HEK293 (cell line): ENCODE data around the gene DNAI1.

ENCODE experiments used
- CTCF ChIA-PET: fragments of 350-600 bp; formaldehyde crosslinking; extraction: SDS; loops from one replicate; lab custom pipeline; 2021; ENCODE audit warnings: antibody characterized with exemption; lab: Yijun Ruan, JAX
- POLR2A ChIA-PET: fragments of 300-600 bp; formaldehyde crosslinking; extraction: SDS; loops from one replicate; lab custom pipeline; 2020; ENCODE audit warnings: antibody characterized with exemption, inconsistent platforms; lab: Yijun Ruan, JAX
- H3K27ac ChIP-seq: fragments of 200-500 bp; sonication (Bioruptor generic); 2 replicates; pipeline ENCODE4 v1.5.1; 2014; ENCODE audit warnings: low read depth, low read length, control low read depth, inconsistent platforms; ENCODE audit errors: extremely low read depth
- H3K36me3 ChIP-seq, 2 experiments: fragments of 200-500 bp in 1 of 2; sonication (Bioruptor generic) in 1 of 2; 1 replicate in 1 of 2; 2 replicates in 1 of 2; pipeline ENCODE4 v1.5.1; 2014 to 2017; ENCODE audit warnings: inconsistent platforms in 2 of 2, low read length in 2 of 2; ENCODE audit not compliant: control insufficient read depth in 2 of 2, insufficient read depth in 1 of 2
- H3K4me1 ChIP-seq: fragments of 200-500 bp; sonication (Bioruptor generic); 2 replicates; pipeline ENCODE4 v1.5.1; 2014; ENCODE audit warnings: mild to moderate bottlenecking, low read length, inconsistent platforms; ENCODE audit not compliant: control insufficient read depth, insufficient read depth
- H3K4me3 ChIP-seq: 2 replicates; pipeline ENCODE4 v1.5.1; 2011; ENCODE audit warnings: low read depth, mild to moderate bottlenecking, control low read depth, low read length, moderate library complexity
- H3K9me3 ChIP-seq: fragments of 200-500 bp; sonication (Bioruptor generic); 2 replicates; pipeline ENCODE4 v1.5.1; 2014; ENCODE audit warnings: low read depth, low read length, inconsistent platforms; ENCODE audit not compliant: control insufficient read depth, insufficient read depth
- BCL11A ChIP-seq: fragments of 450-650 bp; formaldehyde crosslinking; IDR thresholded peaks from 2 replicates; pipeline ENCODE4 v1.5.1; 2016; ENCODE audit warnings: low read depth, missing biosample characterization, missing genetic modification characterization
- BCL6B ChIP-seq: fragments of 450-650 bp; formaldehyde crosslinking; IDR thresholded peaks from 2 replicates; pipeline ENCODE4 v1.5.1; 2017; ENCODE audit warnings: missing biosample characterization, missing genetic modification characterization
- HOXC10 ChIP-seq: sonication (generic); formaldehyde crosslinking; IDR thresholded peaks from 2 replicates; pipeline ENCODE4 v1.8.1; 2023; ENCODE audit warnings: mild to moderate bottlenecking, missing genetic modification reagents
- MYNN ChIP-seq: fragments of 450-650 bp; formaldehyde crosslinking; IDR thresholded peaks from 2 replicates; pipeline ENCODE4 v1.5.1; 2016; ENCODE audit warnings: missing biosample characterization, missing genetic modification characterization, borderline replicate concordance
- PRDM6 ChIP-seq: fragments of 450-650 bp; formaldehyde crosslinking; IDR thresholded peaks from 2 replicates; pipeline ENCODE4 v1.5.1; 2017; ENCODE audit warnings: missing biosample characterization, missing genetic modification characterization
- WT1 ChIP-seq: fragments of 450-650 bp; formaldehyde crosslinking; IDR thresholded peaks from 2 replicates; pipeline ENCODE4 v1.5.1; 2016; ENCODE audit warnings: missing biosample characterization, missing genetic modification characterization
- ZBTB44 ChIP-seq: fragments of 450-650 bp; IDR thresholded peaks from 2 replicates; pipeline ENCODE4 v1.5.1; 2018; ENCODE audit warnings: missing biosample characterization, mild to moderate bottlenecking, missing genetic modification characterization
- ZNF132 ChIP-seq: fragments of 450-650 bp; formaldehyde crosslinking; IDR thresholded peaks from 2 replicates; pipeline ENCODE4 v1.5.1; 2017; ENCODE audit warnings: missing biosample characterization, missing genetic modification characterization, borderline replicate concordance
- ZNF24 ChIP-seq: fragments of 450-650 bp; formaldehyde crosslinking; IDR thresholded peaks from 2 replicates; pipeline ENCODE4 v1.5.1; 2016; ENCODE audit warnings: missing biosample characterization, missing genetic modification characterization
- ZNF366 ChIP-seq: fragments of 450-650 bp; formaldehyde crosslinking; conservative IDR thresholded peaks from 2 replicates; pipeline ENCODE4 v1.5.1; 2016; ENCODE audit warnings: missing biosample characterization, missing genetic modification characterization
- ZNF473 ChIP-seq: fragments of 450-650 bp; formaldehyde crosslinking; IDR thresholded peaks from 2 replicates; pipeline ENCODE4 v1.5.1; 2017; ENCODE audit warnings: missing biosample characterization, missing genetic modification characterization
- ZNF529 ChIP-seq: fragments of 450-650 bp; formaldehyde crosslinking; IDR thresholded peaks from 2 replicates; pipeline ENCODE4 v1.5.1; 2017; ENCODE audit warnings: missing genetic modification characterization, missing biosample characterization; ENCODE audit not compliant: insufficient replicate concordance
- ZNF560 ChIP-seq: fragments of 450-650 bp; formaldehyde crosslinking; IDR thresholded peaks from 2 replicates; pipeline ENCODE4 v1.5.1; 2017; ENCODE audit warnings: missing biosample characterization, missing genetic modification characterization, borderline replicate concordance
- ZNF645 ChIP-seq: fragments of 450-650 bp; formaldehyde crosslinking; IDR thresholded peaks from 2 replicates; pipeline ENCODE4; 2016; ENCODE audit warnings: missing biosample characterization, missing genetic modification characterization
- ZNF777 ChIP-seq: fragments of 450-650 bp; formaldehyde crosslinking; IDR thresholded peaks from 2 replicates; pipeline ENCODE4 v1.5.1; 2017; ENCODE audit warnings: missing biosample characterization, missing genetic modification characterization, borderline replicate concordance
- ZNF792 ChIP-seq: fragments of 450-650 bp; formaldehyde crosslinking; IDR thresholded peaks from 2 replicates; pipeline ENCODE4 v1.5.1; 2016; ENCODE audit warnings: missing biosample characterization, missing genetic modification characterization
- ZNF830 ChIP-seq: fragments of 450-650 bp; IDR thresholded peaks from 2 replicates; pipeline ENCODE4 v1.5.0; 2018; ENCODE audit warnings: missing biosample characterization, missing genetic modification characterization, low read depth, mild to moderate bottlenecking, moderate library complexity
- ZSCAN16 ChIP-seq: fragments of 450-650 bp; formaldehyde crosslinking; IDR thresholded peaks from 2 replicates; pipeline ENCODE4 v1.5.1; 2016; ENCODE audit warnings: missing biosample characterization, missing genetic modification characterization
- ZSCAN30 ChIP-seq: fragments of 450-650 bp; IDR thresholded peaks from 2 replicates; pipeline ENCODE4 v1.5.1; 2018; ENCODE audit warnings: missing biosample characterization, mild to moderate bottlenecking, missing genetic modification characterization, moderate library complexity
- ZSCAN4 ChIP-seq: fragments of 450-650 bp; formaldehyde crosslinking; IDR thresholded peaks from 2 replicates; pipeline ENCODE4 v1.5.1; 2017; ENCODE audit warnings: missing biosample characterization, missing genetic modification characterization

DNAI1 gene

GRCh38 chr9:34514401-34514800 lies 55.8 kb downstream of the DNAI1 start:
- CTCF ChIA-PET: interaction anchor here (0.9 to 6.1 kb wide), 5 partner anchors 13 to 110 kb away, joined by 3 to 53 read pairs (median 5); no protein-coding TSS in a partner anchor

More at GRCh38 chr9:34514401-34514800, 55.8 kb downstream of the DNAI1 start:
- POLR2A ChIA-PET: interaction anchor here (1.0 kb wide), 1 partner anchor 123 kb away, joined by 3 read pairs; the partner anchor contains the start of gene SIGMAR1
- TF ChIP-seq ZBTB44 (tag by site-specific recombination) (no peak), ZNF132 (no peak), ZNF645 (tag by site-specific recombination) (no peak), ZNF777 (tag by site-specific recombination) (no peak), BCL11A (tag by site-specific recombination) (no peak), ZNF24 (tag by site-specific recombination) (no peak), ZNF366 (no peak), ZNF473 (tag by site-specific recombination) (no peak), ZNF529 (no peak), ZSCAN4 (no peak), PRDM6 (tag by site-specific recombination) (no peak), HOXC10 (CRISPR knock-in tag) (no peak), ZNF560 (no peak), ZSCAN16 (no peak), WT1 (tag by site-specific recombination) (no peak), ZSCAN30 (no peak), BCL6B (tag by site-specific recombination) (no peak), ZNF792 (tag by site-specific recombination) (no peak), MYNN (no peak), ZNF830 (tag by site-specific recombination) (no peak)
- H3K36me3 ChIP-seq: no peaks in the 10 kb centered on the region
- peaks cover 3% of the 10 kb centered on the region for H3K4me1 ChIP-seq
- H3K9me3 ChIP-seq: no peaks in the 10 kb centered on the region
- H3K4me3 ChIP-seq: no peak overlapping the region
- no peak overlapping the region for H3K27ac ChIP-seq
